ENCODE measurements around the gene STEEP1.

STEEP1 gene

GRCh38 chrX:119604766-119605463 lies 39.7 kb upstream of the STEEP1 start:
- no peak for DNase-seq (ENCODE audit: low spot score)
- H3K27ac ChIP-seq, result peak overlapping the region; percentile 74
- CTCF ChIA-PET, result no interaction called here
- POLR2A ChIA-PET (ENCODE audit: low non-redundant PET), result interaction anchor here (0.7 kb wide), 1 partner anchor 368 kb away, joined by 3 read pairs; no protein-coding TSS in a partner anchor
- no peak for TF ChIP-seq CTCF (conservative IDR thresholded peaks at IDR 0.05; ENCODE audit: low read depth)

GRCh38 chrX:119602701-119603255 lies 37.6 kb upstream of the STEEP1 start:
- TF ChIP-seq CTCF (conservative IDR thresholded peaks at IDR 0.05; ENCODE audit: low read depth), result no peak
- peak overlapping the region; percentile 52 for H3K27ac ChIP-seq
- ChIA-PET POLR2A (ENCODE audit: low non-redundant PET) (no interaction called here), CTCF (interaction anchor here (0.7 kb wide), 1 partner anchor 87 kb away, joined by 5 read pairs; no protein-coding TSS in a partner anchor)
- no peak for DNase-seq (ENCODE audit: low spot score)

GRCh38 chrX:119589810-119590209 lies 24.6 kb upstream of the STEEP1 start:
- POLR2A ChIA-PET (ENCODE audit: low non-redundant PET), result no interaction called here
- TF ChIP-seq CTCF (conservative IDR thresholded peaks at IDR 0.05; ENCODE audit: low read depth), result no peak
- CTCF ChIA-PET, result interaction anchor here (1.1 kb wide), 1 partner anchor 74 kb away, joined by 3 read pairs; no protein-coding TSS in a partner anchor
- H3K27ac ChIP-seq, result no peak overlapping the region
- no peak for DNase-seq (ENCODE audit: low spot score)

- no peak for DNase-seq (ENCODE audit: low spot score)
- no peak overlapping the region for H3K27ac ChIP-seq
- POLR2A ChIA-PET (ENCODE audit: low non-redundant PET), result no interaction called here
- TF ChIP-seq CTCF (conservative IDR thresholded peaks at IDR 0.05; ENCODE audit: low read depth), result no peak
- CTCF ChIA-PET, result interaction anchor here (0.6 kb wide), 1 partner anchor 1040 kb away, joined by 3 read pairs; no protein-coding TSS in a partner anchor
Measured at GRCh38 chrX:119583431-119584059, 18.3 kb upstream of the STEEP1 start.

GRCh38 chrX:119579414-119579813 lies 14.2 kb upstream of the STEEP1 start:
- no peak for DNase-seq (ENCODE audit: low spot score)
- CTCF ChIA-PET, result no interaction called here
- TF ChIP-seq CTCF (conservative IDR thresholded peaks at IDR 0.05; ENCODE audit: low read depth), result no peak
- POLR2A ChIA-PET (ENCODE audit: low non-redundant PET), result no interaction called here
- no peak overlapping the region for H3K27ac ChIP-seq

GRCh38 chrX:119574394-119575266 lies 9.4 kb upstream of the STEEP1 start, which contains the start of gene UBE2A:
Gene UBE2A, plus strand, starts transcription at chrX:119574563. Its CDS starts 149 bp downstream, at chrX:119574712.
- CTCF ChIA-PET, result interaction anchor here (0.6 to 0.9 kb wide), 3 partner anchors 35 to 206 kb away, joined by 3 to 4 read pairs (median 3); no protein-coding TSS in a partner anchor
- peak within 1 kb of the TSS; percentile 82 for H3K27ac ChIP-seq
- POLR2A ChIA-PET (ENCODE audit: low non-redundant PET), result interaction anchor here (0.6 kb wide), 1 partner anchor 25 kb away, joined by 3 read pairs; no protein-coding TSS in a partner anchor
- DNase-seq (ENCODE audit: low spot score), result peak; percentile 94
- TF ChIP-seq CTCF (conservative IDR thresholded peaks at IDR 0.05; ENCODE audit: low read depth), result peak; percentile 31; the same call in 1 of the 2 replicates

All from RWPE1 (cell line).